ENCODE data around the gene SUGP1.
A peak's percentile ranks its signal among the peaks of the same experiment; 100 is the strongest.

The SUGP1 gene

GRCh38 chr19:19335408-19336158, 15.3 kb upstream of the SUGP1 start:
- H3K27ac ChIP-seq (ENCODE audit: poor library complexity, severe bottlenecking): no peak overlapping the region

GRCh38 chr19:19334989-19335344, 14.7 kb upstream of the SUGP1 start:
- H3K36me3 ChIP-seq (ENCODE audit: low read depth): peaks cover 43% of the 10 kb centered on the region
- H3K4me3 ChIP-seq (ENCODE audit: severe bottlenecking): no peak overlapping the region
- no peaks in the 10 kb centered on the region for H3K27me3 ChIP-seq (ENCODE audit: insufficient read depth, poor library complexity, severe bottlenecking)
- H3K9me3 ChIP-seq (ENCODE audit: severe bottlenecking): no peaks in the 10 kb centered on the region
- TF ChIP-seq CTCF (IDR thresholded peaks at IDR 0.05; ENCODE audit: poor library complexity, severe bottlenecking): no peak
- DNase-seq (ENCODE audit: low spot score) (no peak), ATAC-seq (ENCODE audit: low read depth) (no peak)
- H3K27ac ChIP-seq (ENCODE audit: poor library complexity, severe bottlenecking): no peak overlapping the region
- H3K4me1 ChIP-seq (ENCODE audit: insufficient read depth, poor library complexity, severe bottlenecking): peaks cover 8% of the 10 kb centered on the region

More at GRCh38 chr19:19335408-19336158, 15.3 kb upstream of the SUGP1 start:
- no peaks in the 10 kb centered on the region for H3K27me3 ChIP-seq (ENCODE audit: insufficient read depth, poor library complexity, severe bottlenecking)
- H3K9me3 ChIP-seq (ENCODE audit: severe bottlenecking): no peaks in the 10 kb centered on the region
- H3K4me1 ChIP-seq (ENCODE audit: insufficient read depth, poor library complexity, severe bottlenecking): peaks cover 8% of the 10 kb centered on the region
- H3K36me3 ChIP-seq (ENCODE audit: low read depth): peaks cover 37% of the 10 kb centered on the region
- ATAC-seq (ENCODE audit: low read depth) (peak; percentile 22; the same call in 1 of the 3 replicates), DNase-seq (ENCODE audit: low spot score) (no peak)
- no peak for TF ChIP-seq CTCF (IDR thresholded peaks at IDR 0.05; ENCODE audit: poor library complexity, severe bottlenecking)
- H3K4me3 ChIP-seq (ENCODE audit: severe bottlenecking): no peak overlapping the region

- ATAC-seq (ENCODE audit: low read depth) (no peak; the same call in 2 of the 3 replicates), DNase-seq (ENCODE audit: low spot score) (no peak)
- H3K9me3 ChIP-seq (ENCODE audit: severe bottlenecking): no peaks in the 10 kb centered on the region
- H3K4me3 ChIP-seq (ENCODE audit: severe bottlenecking): no peak overlapping the region
- peaks cover 8% of the 10 kb centered on the region for H3K4me1 ChIP-seq (ENCODE audit: insufficient read depth, poor library complexity, severe bottlenecking)
- TF ChIP-seq CTCF (IDR thresholded peaks at IDR 0.05; ENCODE audit: poor library complexity, severe bottlenecking): no peak
- H3K36me3 ChIP-seq (ENCODE audit: low read depth): peaks cover 47% of the 10 kb centered on the region
- H3K27me3 ChIP-seq (ENCODE audit: insufficient read depth, poor library complexity, severe bottlenecking): no peaks in the 10 kb centered on the region
- H3K27ac ChIP-seq (ENCODE audit: poor library complexity, severe bottlenecking): no peak overlapping the region
Measured at GRCh38 chr19:19334063-19334988, 14.0 kb upstream of the SUGP1 start.

DNA sequence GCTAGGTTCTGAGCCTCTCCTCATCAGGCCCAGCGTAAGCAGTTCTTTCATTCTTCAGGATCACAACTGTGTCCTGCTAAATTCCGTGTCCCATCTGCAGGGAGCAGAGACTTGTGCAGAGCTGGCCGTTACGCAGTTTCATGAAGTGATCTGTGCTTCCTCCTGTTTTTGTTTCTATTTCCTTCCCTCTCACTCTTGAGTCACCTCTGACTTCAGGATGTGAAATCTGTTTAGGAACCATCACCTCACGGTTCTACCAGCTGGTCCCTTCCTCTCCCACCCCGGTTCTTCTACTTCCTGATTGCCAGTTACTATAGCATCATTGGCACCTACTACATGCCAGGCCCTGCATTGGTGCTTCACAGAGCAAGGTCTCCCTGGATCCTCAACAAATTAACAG, 8.8 kb upstream of the SUGP1 start:
- Histone ChIP-seq H3K4me3 (ENCODE audit: severe bottlenecking) (no peak overlapping the region), H3K27me3 (ENCODE audit: insufficient read depth, poor library complexity, severe bottlenecking) (no peaks in the 10 kb centered on the region), H3K27ac (ENCODE audit: poor library complexity, severe bottlenecking) (no peak overlapping the region), H3K4me1 (ENCODE audit: insufficient read depth, poor library complexity, severe bottlenecking) (no peaks in the 10 kb centered on the region), H3K36me3 (ENCODE audit: low read depth) (peaks cover 41% of the 10 kb centered on the region), H3K9me3 (ENCODE audit: severe bottlenecking) (no peaks in the 10 kb centered on the region)
- ATAC-seq (ENCODE audit: low read depth) (no peak), DNase-seq (ENCODE audit: low spot score) (no peak)
- TF ChIP-seq CTCF (IDR thresholded peaks at IDR 0.05; ENCODE audit: poor library complexity, severe bottlenecking): no peak
